ENCODE data around the gene BCL2L14.
A peak's percentile ranks its signal among the peaks of the same experiment; 100 is the strongest.

The BCL2L14 gene

GRCh38 chr12:12056951-12057350 lies 13.8 kb upstream of the BCL2L14 start:
- DNase-seq, result no peak

GRCh38 chr12:12064596-12064995 lies 6.1 kb upstream of the BCL2L14 start:
- no peak for DNase-seq

GRCh38 chr12:12068751-12069150 lies 2.0 kb upstream of the BCL2L14 start:
- no peak for DNase-seq

- no peak for DNase-seq
Measured at GRCh38 chr12:12069821-12070548, 754 bp upstream of the BCL2L14 start.

GRCh38 chr12:12072064-12072760 lies 1.5 kb downstream of the BCL2L14 start:
- DNase-seq, result peak; percentile 44

GRCh38 chr12:12079291-12079690 lies 8.6 kb downstream of the BCL2L14 start:
- DNase-seq, result no peak

- no peak for DNase-seq
Measured at GRCh38 chr12:12081836-12082497, 11.2 kb downstream of the BCL2L14 start.

GRCh38 chr12:12083688-12084087 lies 12.9 kb downstream of the BCL2L14 start:
- no peak for DNase-seq

GRCh38 chr12:12086362-12086761 lies 15.6 kb downstream of the BCL2L14 start:
- DNase-seq, result no peak

- DNase-seq, result no peak
Measured at GRCh38 chr12:12086973-12087692, 16.4 kb downstream of the BCL2L14 start.

GRCh38 chr12:12087693-12088034 lies 16.9 kb downstream of the BCL2L14 start:
- DNase-seq, result no peak

GRCh38 chr12:12088147-12088546 lies 17.4 kb downstream of the BCL2L14 start:
- DNase-seq, result no peak

- DNase-seq, result no peak
Measured at GRCh38 chr12:12088761-12089160, 18.0 kb downstream of the BCL2L14 start.

GRCh38 chr12:12091071-12091470 lies 20.3 kb downstream of the BCL2L14 start:
- DNase-seq, result no peak

GRCh38 chr12:12091977-12092663 lies 21.4 kb downstream of the BCL2L14 start:
- peak; percentile 46 for DNase-seq

- DNase-seq, result no peak
Measured at GRCh38 chr12:12094481-12094880, 23.7 kb downstream of the BCL2L14 start.

- DNase-seq, result no peak
Measured at GRCh38 chr12:12095021-12095420, 24.3 kb downstream of the BCL2L14 start.

- no peak for DNase-seq
Measured at GRCh38 chr12:12097891-12098690, 27.4 kb downstream of the BCL2L14 start.

- no peak for DNase-seq
Measured at GRCh38 chr12:12098691-12099015, 27.9 kb downstream of the BCL2L14 start.

GRCh38 chr12:12099102-12099501 lies 28.4 kb downstream of the BCL2L14 start:
- no peak for DNase-seq

- DNase-seq, result no peak
Measured at GRCh38 chr12:12107678-12108077, 36.9 kb downstream of the BCL2L14 start.

- DNase-seq, result no peak
Measured at GRCh38 chr12:12108441-12109058, 37.8 kb downstream of the BCL2L14 start.
